ENCODE measurements around the gene ADD2.
A peak's percentile ranks its signal among the peaks of the same experiment; 100 is the strongest.
"Not testable (repeated sequence)": the region's sequence is repeated elsewhere in the genome, so short reads cannot be mapped to it uniquely, and the experiment has no call there.

The ADD2 gene

DNA sequence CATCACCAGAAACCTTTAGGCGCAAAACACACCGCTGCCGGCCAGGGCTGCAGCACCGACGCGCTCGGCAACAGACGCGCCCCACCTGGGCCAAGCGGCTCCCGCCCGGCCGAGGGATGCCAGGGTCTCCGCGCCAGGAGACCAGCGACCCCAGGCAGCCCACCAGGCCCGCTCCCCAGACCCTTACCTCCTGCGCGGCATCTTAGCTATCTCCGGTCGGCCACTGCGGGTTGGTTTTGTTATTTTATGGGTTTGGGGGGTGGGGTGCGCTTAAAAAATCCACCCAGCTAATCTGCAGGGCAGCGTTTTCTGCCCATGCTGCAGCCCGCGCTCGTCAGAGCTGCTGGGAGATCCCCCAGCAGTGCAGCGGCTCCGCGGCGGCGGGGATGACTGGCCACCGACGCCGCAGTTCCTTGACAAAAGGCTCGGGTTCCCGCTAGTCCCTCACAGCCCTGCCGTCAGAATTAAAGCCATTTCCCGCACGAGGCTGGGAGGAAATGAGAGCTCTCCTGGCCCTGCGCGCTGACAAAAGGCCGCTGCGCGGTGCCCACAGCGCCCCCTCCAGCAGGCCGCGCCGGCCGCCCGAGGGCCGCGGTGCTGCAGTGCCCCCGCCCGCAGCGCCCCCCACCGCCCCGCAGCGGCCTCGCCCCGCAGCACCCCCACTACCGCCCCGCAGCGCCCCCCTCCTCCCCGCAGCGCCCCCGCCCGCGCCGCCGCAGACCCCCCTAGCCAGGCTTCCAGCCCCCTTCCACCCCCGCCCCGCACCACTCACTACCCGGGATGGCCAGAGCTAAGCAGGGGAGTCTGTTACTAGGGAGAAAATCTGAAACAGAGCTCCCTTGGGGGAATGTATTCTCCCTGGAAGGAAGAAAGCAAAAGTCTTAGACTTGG lies at the start of gene ADD2:
Gene ADD2, minus strand, starts transcription at position 502 of the 891 bp plus-strand sequence. CDS start 61,792 bp downstream, outside the sequence.
- peak; percentile 77 for DNase-seq

- no peak for DNase-seq
Measured at GRCh38 chr2:70817284-70817954, 49.4 kb upstream of the ADD2 start.

GRCh38 chr2:70816726-70817125 lies 48.7 kb upstream of the ADD2 start:
- no peak for DNase-seq

DNA sequence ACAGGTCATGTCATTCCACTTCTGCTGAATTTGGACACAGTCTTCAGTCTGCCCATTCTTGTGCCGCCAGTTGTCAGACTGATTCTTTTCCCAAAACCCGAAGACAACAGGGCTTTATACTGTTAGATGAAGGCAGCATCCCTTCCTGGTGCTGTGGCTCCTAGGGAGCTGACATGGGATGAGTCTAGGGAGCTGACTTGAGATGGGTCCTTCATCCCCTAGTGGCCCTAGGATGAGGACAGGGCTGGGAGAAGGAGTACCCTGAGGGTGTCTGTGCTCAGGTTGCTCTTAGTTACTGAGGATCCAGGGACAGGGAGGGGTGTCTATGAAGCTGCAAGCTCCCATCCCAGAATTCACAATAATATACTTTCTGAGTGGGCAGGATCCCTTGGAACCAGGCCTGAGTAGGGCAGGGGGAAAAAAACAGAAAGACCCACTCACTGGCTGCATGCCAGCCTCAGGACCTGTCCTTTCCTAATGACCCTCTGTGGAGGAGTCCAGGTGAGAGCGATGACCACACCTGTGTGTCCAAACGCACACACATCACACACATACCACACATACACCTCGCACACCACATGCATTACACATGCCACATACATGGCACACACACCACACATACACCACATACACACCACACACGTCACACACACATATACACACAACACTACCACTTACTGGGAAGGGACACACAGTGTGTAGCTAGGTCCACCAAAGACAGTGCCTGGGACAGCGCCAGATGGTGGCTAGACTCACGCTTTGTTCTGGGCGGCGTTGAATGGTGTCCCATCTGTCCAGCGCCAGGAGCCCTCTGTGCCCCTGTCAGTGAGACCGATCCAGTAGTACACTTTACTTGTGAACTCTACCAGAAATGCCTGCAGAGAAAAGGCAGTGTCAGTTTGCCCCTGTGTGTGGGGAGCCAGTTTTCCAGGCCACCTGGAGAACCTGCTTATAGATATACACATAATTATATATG lies 41.3 kb upstream of the ADD2 start:
- DNase-seq: no peak

GRCh38 chr2:70807828-70808118 lies 39.8 kb upstream of the ADD2 start:
- DNase-seq: no peak

- no peak for DNase-seq
Measured at GRCh38 chr2:70807102-70807827, 39.3 kb upstream of the ADD2 start.

GRCh38 chr2:70806620-70807019 lies 38.6 kb upstream of the ADD2 start:
- DNase-seq: no peak

DNA sequence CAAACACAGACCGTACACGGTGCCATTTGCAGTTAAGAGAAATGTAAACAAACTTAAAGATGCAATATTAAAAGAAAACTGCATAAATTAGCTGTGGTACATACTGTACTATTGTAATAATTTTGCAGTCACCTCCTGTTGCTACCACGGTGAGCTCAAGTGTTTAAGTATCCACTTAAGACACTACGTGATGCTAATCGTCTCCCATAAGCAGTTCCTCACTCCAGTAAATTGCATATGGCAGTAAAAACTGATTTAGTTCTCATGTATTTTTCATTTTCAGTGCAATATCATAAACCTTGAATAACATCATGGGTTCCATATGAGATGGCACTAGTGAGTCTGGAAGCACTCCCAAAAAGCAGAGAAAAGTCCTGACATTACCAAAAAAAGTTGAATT lies 38.0 kb upstream of the ADD2 start:
- no peak for DNase-seq

- no peak for DNase-seq
Measured at GRCh38 chr2:70801607-70802263, 33.7 kb upstream of the ADD2 start.

DNA sequence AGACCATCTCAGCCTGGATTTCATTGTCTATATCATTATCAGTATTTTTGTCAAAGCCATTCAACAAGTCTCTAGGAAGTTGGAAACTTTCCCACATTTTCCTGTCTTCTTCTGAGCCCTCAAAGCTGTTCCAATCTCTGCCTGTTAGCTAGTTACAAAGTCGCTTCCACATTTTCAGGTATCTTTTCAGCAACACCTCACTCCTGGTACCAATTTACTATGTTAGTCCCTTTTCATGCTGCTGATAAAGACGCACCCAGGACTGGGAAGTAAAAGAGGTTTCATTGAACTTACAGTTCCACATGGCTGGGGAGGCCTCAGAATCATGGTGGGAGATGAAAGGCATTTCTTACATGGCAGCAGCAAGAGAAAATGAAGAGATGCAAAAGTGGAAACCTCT lies 31.7 kb upstream of the ADD2 start:
- no peak for DNase-seq

GRCh38 chr2:70797996-70798395 lies 30.0 kb upstream of the ADD2 start:
- DNase-seq: not testable (repeated sequence)

- DNase-seq: no peak
Measured at GRCh38 chr2:70797506-70797905, 29.5 kb upstream of the ADD2 start.

DNA sequence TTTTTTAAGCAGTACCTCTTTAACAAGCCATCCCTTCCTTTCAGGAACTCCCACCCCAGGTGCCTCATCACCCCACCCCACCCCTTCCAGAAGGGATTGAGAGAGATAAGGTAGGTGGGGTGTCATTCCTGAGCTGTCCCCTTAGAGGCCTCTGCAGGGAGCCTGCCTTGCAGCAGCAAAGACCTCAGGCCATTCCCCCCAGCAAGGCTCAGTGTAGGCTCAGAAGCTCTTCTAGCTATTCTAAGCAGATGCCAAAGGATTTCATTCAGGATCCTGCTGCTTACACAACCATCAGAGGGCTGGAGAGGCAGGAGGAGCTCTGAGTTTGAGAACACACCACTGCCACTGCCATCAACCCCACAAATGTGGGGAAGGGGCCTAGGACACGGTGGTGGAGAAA lies 28.3 kb upstream of the ADD2 start:
- DNase-seq: no peak

GRCh38 chr2:70795164-70795995 lies 27.4 kb upstream of the ADD2 start:
- DNase-seq: no peak

DNA sequence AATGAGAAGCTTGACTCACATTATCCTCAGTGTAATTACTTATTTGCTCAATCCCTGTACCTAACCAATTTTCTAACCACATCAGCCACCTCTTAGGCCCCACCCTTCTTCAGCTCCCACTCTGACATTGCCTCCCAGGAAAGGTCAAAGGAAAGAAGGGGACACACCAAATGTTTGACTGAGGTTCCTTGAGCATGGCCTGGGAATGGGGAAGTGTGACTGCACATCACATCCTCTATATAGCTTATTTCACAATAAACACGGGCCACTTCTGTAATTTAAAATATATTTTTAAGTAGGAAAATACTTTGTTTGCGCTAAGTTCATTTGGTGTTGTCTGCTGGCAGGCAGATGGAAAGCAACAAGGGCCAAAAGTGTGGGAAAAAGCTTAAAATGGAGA lies 25.4 kb upstream of the ADD2 start:
- no peak for DNase-seq

DNA sequence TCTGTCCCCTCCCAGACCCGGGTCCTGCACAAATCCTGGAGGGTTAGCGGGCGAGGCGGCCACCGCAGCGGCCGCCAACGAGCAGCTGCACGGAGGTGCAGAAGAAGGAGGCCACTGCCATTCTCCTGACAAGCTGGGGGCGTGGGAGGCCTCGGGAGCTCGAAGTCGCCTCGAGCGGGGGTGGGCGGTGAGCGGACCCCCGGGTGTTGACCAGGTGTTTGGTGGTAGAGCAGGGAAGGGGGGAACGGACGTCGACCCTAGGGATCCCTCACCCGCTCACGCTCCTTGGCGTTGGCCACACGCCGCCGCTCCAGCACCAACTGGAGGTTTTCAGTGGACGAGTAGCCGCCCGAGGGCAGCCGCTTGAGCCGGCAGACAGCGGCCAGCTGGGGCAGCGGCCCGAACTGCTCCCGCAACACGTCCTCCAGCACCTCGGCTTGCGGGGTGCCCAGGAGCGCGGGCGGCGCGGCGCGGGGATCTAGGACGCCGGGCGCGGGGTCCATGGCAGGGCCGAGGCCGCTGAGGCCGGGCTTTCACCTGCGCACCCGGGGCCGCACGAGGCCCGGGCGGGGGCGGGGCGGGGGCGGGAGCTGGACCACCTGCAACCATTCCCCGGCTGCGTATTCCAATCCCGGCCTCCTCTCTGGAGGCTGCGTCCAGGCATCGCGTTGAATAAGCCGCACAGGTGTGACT lies 22.3 kb upstream of the ADD2 start, which contains the start of gene FIGLA:
Gene FIGLA, minus strand, starts transcription at position 508 of the 693 bp plus-strand sequence. Its CDS starts 5 bp downstream, at position 503.
- no peak for DNase-seq

- peak; percentile 87 for DNase-seq
Measured at GRCh38 chr2:70789304-70790135, 21.5 kb upstream of the ADD2 start.

- DNase-seq: peak; percentile 64
Measured at GRCh38 chr2:70785137-70785911, 17.3 kb upstream of the ADD2 start.

All from activated CD8-positive, alpha-beta memory T cell treated with anti-CD3 and anti-CD28 coated beads for 24 hours (primary cell).